Measurements from ENCODE around the gene MRC2. TPM values are rescaled to one million over a fixed set of nuclear protein-coding genes. Genes with fewer than 3 reads are reported as not detected.

Gene MRC2
- total RNA-seq, 1 experiment from 2014 or later = 10.7 TPM

GRCh38 chr17:62662855-62663254 is 35.4 kb downstream of the MRC2 start (continued):
- TF ChIP-seq REST (IDR thresholded peaks at IDR 0.05; ENCODE audit: low read depth) = no peak
- no peak for TF ChIP-seq SRF (IDR thresholded peaks at IDR 0.05; ENCODE audit: low read depth)
- no peak for TF ChIP-seq YY1 (IDR thresholded peaks at IDR 0.05; ENCODE audit: extremely low read depth, insufficient replicate concordance, low read depth, low read length)
- no peak for TF ChIP-seq ELF1 (IDR thresholded peaks at IDR 0.05; ENCODE audit: borderline replicate concordance, low read depth)
- TF ChIP-seq EGR1 (IDR thresholded peaks at IDR 0.05; ENCODE audit: low read depth) = no peak
- TF ChIP-seq ZNF274 (IDR thresholded peaks at IDR 0.05; ENCODE audit: low read depth, low read length) = no peak
- TF ChIP-seq POLR2A (IDR thresholded peaks at IDR 0.05; ENCODE audit: borderline replicate concordance, extremely low read depth, insufficient read depth, insufficient read length) = no peak
- no peak for TF ChIP-seq SP1 (IDR thresholded peaks at IDR 0.05; ENCODE audit: low read depth)
- TF ChIP-seq ZFX (IDR thresholded peaks at IDR 0.05) = no peak

- CTCF ChIA-PET = no interaction called here
- Histone ChIP-seq H3K4me2 (ENCODE audit: low read length) (no peak overlapping the region), H3K9ac (ENCODE audit: low read length) (no peak overlapping the region), H3K36me3 (ENCODE audit: control insufficient read depth in 1 of 2, insufficient read depth in 2 of 2, low read length in 2 of 2) (no peaks in the 10 kb centered on the region), H4K20me1 (ENCODE audit: insufficient read depth) (no peaks in the 10 kb centered on the region), H3K27me3 (ENCODE audit: insufficient read depth, low read length) (no peaks in the 10 kb centered on the region), H3K4me3 (replicated peaks in 1 of 2; ENCODE audit: low read depth in 1 of 2, low read length in 2 of 2) (no peak overlapping the region), H3K9me3 (ENCODE audit: control insufficient read depth in 1 of 2, insufficient read depth in 1 of 2, low read depth in 1 of 2, low read length in 2 of 2) (peaks cover 10 to 12% of the 10 kb centered on the region in 2 experiments; a peak in 3 of 4 replicates), H3K9me2 (ENCODE audit: insufficient read depth) (no peaks in the 10 kb centered on the region), H3K79me2 (ENCODE audit: insufficient read depth, low read length) (no peaks in the 10 kb centered on the region), H2AFZ (ENCODE audit: low read depth, low read length, poor library complexity, severe bottlenecking) (no peak overlapping the region), H3K27ac (ENCODE audit: low read depth, low read length) (no peak overlapping the region), H3K4me1 (ENCODE audit: control insufficient read depth in 1 of 2, insufficient read depth in 2 of 2, low read length in 2 of 2) (no peaks in the 10 kb centered on the region)
- DNase-seq (ENCODE audit: low read depth, low spot score) (no peak), ATAC-seq (no peak)
- no TSS peak for BruUV-seq (replicated peaks)
- POLR2A ChIA-PET = no interaction called here
- RAD21 ChIA-PET (ENCODE audit: low non-redundant PET in 1 of 2, low total read pairs in 2 of 2, uncharacterized antibody in 2 of 2, unreplicated experiment in 2 of 2) = no interaction called here
- intact Hi-C loops (cut with micrococcal nuclease) = no loop called here
- TF ChIP-seq ZNF274 (IDR thresholded peaks at IDR 0.05; ENCODE audit: low read depth, low read length) (no peak), MAX (IDR thresholded peaks at IDR 0.05) (no peak), EGR1 (IDR thresholded peaks at IDR 0.05; ENCODE audit: low read depth) (no peak), ATF3 (IDR thresholded peaks at IDR 0.05) (no peak), REST (IDR thresholded peaks at IDR 0.05; ENCODE audit: low read depth) (no peak), RAD21 (IDR thresholded peaks at IDR 0.05; ENCODE audit: low read depth) (no peak), SP1 (IDR thresholded peaks at IDR 0.05; ENCODE audit: low read depth) (no peak), POLR2AphosphoS5 (IDR thresholded peaks at IDR 0.05; ENCODE audit: low read depth, low read length) (no peak), CTCF (IDR thresholded peaks at IDR 0.05 in 2 of 3, conservative IDR thresholded peaks at IDR 0.05 in 1 of 3; ENCODE audit: borderline replicate concordance in 1 of 3, insufficient read depth in 1 of 3, low read depth in 2 of 3, low read length in 2 of 3) (no peak), TCF7L2 (IDR thresholded peaks at IDR 0.05; ENCODE audit: borderline replicate concordance, extremely low read depth, insufficient read depth, insufficient read length) (no peak), CEBPB (IDR thresholded peaks at IDR 0.05; ENCODE audit: low read depth) (no peak), JUND (IDR thresholded peaks at IDR 0.05) (no peak)
These were observed 35.8 kb downstream of the MRC2 start for GRCh38 chr17:62663304-62663703.
